Measurements from ENCODE around the gene HSDL2. TPM values are rescaled to one million over a fixed set of nuclear protein-coding genes. Genes with fewer than 3 reads are reported as not detected.

HSDL2 gene
- total RNA-seq, 2 donors from 2014 or later, result 31.7 to 36.3 TPM

- TF ChIP-seq, protein P1, sequence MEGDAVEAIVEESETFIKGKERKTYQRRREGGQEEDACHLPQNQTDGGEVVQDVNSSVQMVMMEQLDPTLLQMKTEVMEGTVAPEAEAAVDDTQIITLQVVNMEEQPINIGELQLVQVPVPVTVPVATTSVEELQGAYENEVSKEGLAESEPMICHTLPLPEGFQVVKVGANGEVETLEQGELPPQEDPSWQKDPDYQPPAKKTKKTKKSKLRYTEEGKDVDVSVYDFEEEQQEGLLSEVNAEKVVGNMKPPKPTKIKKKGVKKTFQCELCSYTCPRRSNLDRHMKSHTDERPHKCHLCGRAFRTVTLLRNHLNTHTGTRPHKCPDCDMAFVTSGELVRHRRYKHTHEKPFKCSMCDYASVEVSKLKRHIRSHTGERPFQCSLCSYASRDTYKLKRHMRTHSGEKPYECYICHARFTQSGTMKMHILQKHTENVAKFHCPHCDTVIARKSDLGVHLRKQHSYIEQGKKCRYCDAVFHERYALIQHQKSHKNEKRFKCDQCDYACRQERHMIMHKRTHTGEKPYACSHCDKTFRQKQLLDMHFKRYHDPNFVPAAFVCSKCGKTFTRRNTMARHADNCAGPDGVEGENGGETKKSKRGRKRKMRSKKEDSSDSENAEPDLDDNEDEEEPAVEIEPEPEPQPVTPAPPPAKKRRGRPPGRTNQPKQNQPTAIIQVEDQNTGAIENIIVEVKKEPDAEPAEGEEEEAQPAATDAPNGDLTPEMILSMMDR (IDR thresholded peaks at IDR 0.05), result no peak
- no peak for ATAC-seq (ENCODE audit: insufficient number of reproducible peaks, low FRiP score, low read depth)
- Histone ChIP-seq H3K4me3 (no peak overlapping the region), H3K27ac (peak overlapping the region in 1 of 2 donors; percentile 45), H3K9me3 (no peaks in the 10 kb centered on the region), H3K4me1 (ENCODE audit: control insufficient read depth in 1 of 2, low read depth in 2 of 2) (peaks cover 6% of the 10 kb centered on the region in 2 donors), H3K27me3 (replicated peaks; ENCODE audit: insufficient read depth) (no peaks in the 10 kb centered on the region), H3K36me3 (no peaks in the 10 kb centered on the region)
- DNase-seq (ENCODE audit: low spot score), result no peak
Observed at GRCh38 chr9:112341730-112342129, 38.2 kb upstream of the HSDL2 start.

DNA sequence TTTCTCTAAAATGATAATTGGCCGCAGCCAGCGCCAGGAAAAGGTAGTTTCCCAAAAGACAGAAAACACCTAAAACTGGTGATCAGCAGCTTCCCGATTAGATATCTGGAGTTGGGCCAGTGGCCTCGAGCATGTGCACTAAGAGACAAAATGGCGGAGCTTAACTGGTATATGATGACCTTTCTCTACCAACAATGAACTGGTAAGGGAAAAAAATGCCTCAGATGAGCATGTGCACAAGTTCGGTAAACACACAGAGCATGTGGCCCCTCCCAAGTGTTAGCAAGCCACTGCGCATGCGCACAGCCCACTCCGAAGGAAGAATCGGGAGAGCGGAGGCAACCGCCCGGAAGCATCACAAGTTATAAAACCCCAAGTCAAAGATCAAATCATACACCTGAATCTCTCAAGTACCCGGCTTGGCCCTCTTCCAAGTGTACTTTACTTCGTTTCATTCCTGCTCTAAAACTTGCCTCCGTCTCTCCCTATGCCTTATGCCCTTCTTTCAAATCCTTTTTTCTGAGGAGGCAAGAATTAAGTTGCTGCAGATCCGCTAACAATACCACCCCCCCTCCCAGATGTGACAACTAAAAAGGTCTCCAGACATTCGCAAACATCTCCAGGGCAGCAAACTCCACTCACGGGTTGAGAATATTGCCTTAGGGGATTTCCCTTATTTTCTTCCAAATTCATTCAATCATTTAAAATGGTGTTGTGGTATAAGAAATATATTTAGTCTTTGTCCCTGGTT is 31.5 kb upstream of the HSDL2 start:
- Histone ChIP-seq H3K27ac (no peak overlapping the region), H3K27me3 (replicated peaks; ENCODE audit: insufficient read depth) (no peaks in the 10 kb centered on the region), H3K36me3 (no peaks in the 10 kb centered on the region), H3K4me1 (ENCODE audit: control insufficient read depth in 1 of 2, low read depth in 2 of 2) (peaks cover 0 to 6% of the 10 kb centered on the region in 2 donors), H3K9me3 (no peaks in the 10 kb centered on the region), H3K4me3 (peak overlapping the region; percentile 73)
- DNase-seq (ENCODE audit: low spot score) (peak; percentile 25), ATAC-seq (ENCODE audit: insufficient number of reproducible peaks, low FRiP score, low read depth) (peak; percentile 36)
- TF ChIP-seq, protein P1 (IDR thresholded peaks at IDR 0.05), result no peak

- DNase-seq (ENCODE audit: low spot score) (no peak), ATAC-seq (ENCODE audit: insufficient number of reproducible peaks, low FRiP score, low read depth) (no peak)
- no peak overlapping the region for H3K27ac ChIP-seq
- TF ChIP-seq, protein P1 (IDR thresholded peaks at IDR 0.05), result no peak
- no peaks in the 10 kb centered on the region for H3K36me3 ChIP-seq
- H3K4me1 ChIP-seq (ENCODE audit: control insufficient read depth in 1 of 2, low read depth in 2 of 2), result peaks cover 0 to 6% of the 10 kb centered on the region in 2 donors
- peak overlapping the region; percentile 73 for H3K4me3 ChIP-seq
- no peaks in the 10 kb centered on the region for H3K9me3 ChIP-seq
- H3K27me3 ChIP-seq (replicated peaks; ENCODE audit: insufficient read depth), result no peaks in the 10 kb centered on the region
Observed at GRCh38 chr9:112349008-112349333, 30.9 kb upstream of the HSDL2 start.

DNA sequence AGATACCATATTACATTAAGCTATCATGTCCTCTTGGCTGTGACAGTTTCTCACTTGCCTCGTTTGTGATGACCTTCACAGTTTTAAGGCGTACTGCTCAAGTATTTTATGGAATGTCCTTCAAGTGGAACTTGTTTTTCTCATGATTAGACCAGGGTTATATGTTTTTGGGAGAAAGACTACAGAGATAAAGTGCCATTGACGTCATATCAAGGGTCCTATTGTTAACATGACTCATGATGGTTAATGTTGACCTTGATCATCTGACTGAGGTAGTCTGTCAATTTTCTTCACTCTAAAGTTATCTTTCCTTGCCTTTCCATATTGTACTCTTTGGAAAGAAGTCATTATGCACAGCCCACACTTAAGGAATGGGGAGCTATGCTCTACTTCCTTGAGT is 28.7 kb upstream of the HSDL2 start:
- H3K4me1 ChIP-seq (ENCODE audit: control insufficient read depth in 1 of 2, low read depth in 2 of 2), result peaks cover 0 to 6% of the 10 kb centered on the region in 2 donors
- DNase-seq (ENCODE audit: low spot score), result no peak
- H3K4me3 ChIP-seq, result no peak overlapping the region
- H3K27ac ChIP-seq, result no peak overlapping the region
- no peaks in the 10 kb centered on the region for H3K36me3 ChIP-seq
- no peaks in the 10 kb centered on the region for H3K27me3 ChIP-seq (replicated peaks; ENCODE audit: insufficient read depth)
- TF ChIP-seq, protein P1 (IDR thresholded peaks at IDR 0.05), result no peak
- ATAC-seq (ENCODE audit: insufficient number of reproducible peaks, low FRiP score, low read depth), result no peak
- no peaks in the 10 kb centered on the region for H3K9me3 ChIP-seq

GRCh38 chr9:112352209-112352608 is 27.7 kb upstream of the HSDL2 start:
- ATAC-seq (ENCODE audit: insufficient number of reproducible peaks, low FRiP score, low read depth) (no peak), DNase-seq (ENCODE audit: low spot score) (no peak)
- no peak overlapping the region for H3K27ac ChIP-seq
- peaks cover 0 to 6% of the 10 kb centered on the region in 2 donors for H3K4me1 ChIP-seq (ENCODE audit: control insufficient read depth in 1 of 2, low read depth in 2 of 2)
- no peak overlapping the region for H3K4me3 ChIP-seq
- H3K36me3 ChIP-seq, result no peaks in the 10 kb centered on the region
- no peaks in the 10 kb centered on the region for H3K27me3 ChIP-seq (replicated peaks; ENCODE audit: insufficient read depth)
- TF ChIP-seq, protein P1 (IDR thresholded peaks at IDR 0.05), result no peak
- H3K9me3 ChIP-seq, result no peaks in the 10 kb centered on the region
